Testis (tissue), 2 donors: ENCODE measurements around the gene KIAA0753.

Experiments
- POLR2A ChIP-seq: fragments of 450-650 bp; IDR thresholded peaks from one replicate; pipeline ENCODE4 v1.6.1; 2017; ENCODE audit warnings: antibody characterized with exemption, mild to moderate bottlenecking, moderate library complexity
- TF ChIP-seq, protein P1 (sequence below), 3 experiments: fragments of 450-650 bp in 2 of 3; fragments of 200-600 bp in 1 of 3; sonication (generic) in 1 of 3; IDR thresholded peaks; one replicate each; pipeline ENCODE4 v1.5.1; 2016 to 2019; ENCODE audit warnings: antibody characterized with exemption in 3 of 3, mild to moderate bottlenecking in 2 of 3, moderate library complexity in 1 of 3

DNA sequence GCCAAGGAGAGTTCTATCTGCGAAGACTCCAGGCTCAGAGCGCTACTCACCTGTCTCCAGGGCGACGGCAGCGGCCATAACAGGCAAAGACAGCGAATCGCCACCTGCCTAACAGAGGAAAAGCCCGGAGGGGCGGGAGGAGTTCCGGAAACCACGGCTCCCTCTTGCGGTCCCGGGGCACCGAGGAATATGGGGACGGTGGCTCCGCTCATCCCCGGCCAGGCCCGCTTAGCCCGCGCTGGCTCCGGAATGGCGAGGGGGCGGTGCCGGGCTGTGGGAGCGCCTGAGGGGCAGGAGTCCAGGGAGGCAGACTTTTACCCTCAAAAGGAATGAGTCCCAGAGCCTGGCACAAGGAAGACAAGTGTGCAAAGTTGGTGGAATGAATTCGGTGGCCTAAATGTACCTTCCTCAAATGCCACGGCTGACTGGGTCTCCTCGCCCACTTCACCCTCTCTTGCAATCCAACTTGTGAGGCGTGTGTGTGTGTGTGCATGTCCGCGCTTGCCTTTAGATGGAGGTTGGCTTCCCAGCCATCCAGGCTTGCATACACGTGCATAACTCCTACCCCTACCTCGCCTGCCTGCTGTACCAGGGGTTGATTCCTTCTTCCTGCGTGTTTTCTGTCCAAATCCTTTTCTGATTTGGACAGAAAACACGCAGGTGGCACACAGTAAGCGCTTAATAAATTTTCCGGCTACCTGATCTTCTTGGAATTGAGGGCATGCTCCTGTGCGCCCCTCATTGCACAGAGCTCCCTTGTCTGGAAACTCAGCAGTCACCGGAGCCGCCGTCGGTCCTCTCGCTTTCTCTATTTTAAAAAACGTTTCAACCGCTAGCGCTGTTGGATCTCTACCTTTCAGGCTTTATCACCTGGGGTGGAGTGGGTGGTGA, 14.6 kb upstream of the KIAA0753 start:
- TF ChIP-seq, protein P1, sequence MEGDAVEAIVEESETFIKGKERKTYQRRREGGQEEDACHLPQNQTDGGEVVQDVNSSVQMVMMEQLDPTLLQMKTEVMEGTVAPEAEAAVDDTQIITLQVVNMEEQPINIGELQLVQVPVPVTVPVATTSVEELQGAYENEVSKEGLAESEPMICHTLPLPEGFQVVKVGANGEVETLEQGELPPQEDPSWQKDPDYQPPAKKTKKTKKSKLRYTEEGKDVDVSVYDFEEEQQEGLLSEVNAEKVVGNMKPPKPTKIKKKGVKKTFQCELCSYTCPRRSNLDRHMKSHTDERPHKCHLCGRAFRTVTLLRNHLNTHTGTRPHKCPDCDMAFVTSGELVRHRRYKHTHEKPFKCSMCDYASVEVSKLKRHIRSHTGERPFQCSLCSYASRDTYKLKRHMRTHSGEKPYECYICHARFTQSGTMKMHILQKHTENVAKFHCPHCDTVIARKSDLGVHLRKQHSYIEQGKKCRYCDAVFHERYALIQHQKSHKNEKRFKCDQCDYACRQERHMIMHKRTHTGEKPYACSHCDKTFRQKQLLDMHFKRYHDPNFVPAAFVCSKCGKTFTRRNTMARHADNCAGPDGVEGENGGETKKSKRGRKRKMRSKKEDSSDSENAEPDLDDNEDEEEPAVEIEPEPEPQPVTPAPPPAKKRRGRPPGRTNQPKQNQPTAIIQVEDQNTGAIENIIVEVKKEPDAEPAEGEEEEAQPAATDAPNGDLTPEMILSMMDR (IDR thresholded peaks at IDR 0.05): no peak
- no peak for TF ChIP-seq POLR2A
